GM21390 (cell line): ENCODE measurements around the gene SH3RF2.
"Not testable (repeated sequence)": the region's sequence is repeated elsewhere in the genome, so short reads cannot be mapped to it uniquely, and the experiment has no call there.

Experiments used
- ATAC-seq: cut with Tn5 transposase; IDR thresholded peaks from one replicate; pipeline ENCODE4 v1.9.1; 2021; ENCODE audit not compliant: unreplicated experiment

Gene SH3RF2

DNA sequence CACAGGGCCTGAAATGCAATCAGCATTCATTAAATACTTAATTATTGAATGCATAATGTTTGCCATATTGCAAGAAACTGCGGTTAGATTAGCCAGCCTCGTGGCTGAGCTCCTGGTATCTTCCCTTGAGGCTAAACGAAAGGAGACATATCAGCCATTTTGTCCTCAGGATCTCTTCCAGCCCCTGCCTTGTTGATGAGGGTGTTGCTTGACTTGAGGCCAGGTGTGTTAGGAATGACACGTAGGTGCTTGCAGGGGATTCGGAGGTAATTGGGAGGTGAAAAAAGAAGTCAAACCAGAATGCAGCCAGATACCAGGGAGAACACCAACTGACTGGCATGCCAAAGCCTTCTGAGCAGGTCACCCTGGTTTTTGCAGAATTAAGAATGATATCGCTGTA, 12.5 kb downstream of the SH3RF2 start:
- ATAC-seq = no peak

DNA sequence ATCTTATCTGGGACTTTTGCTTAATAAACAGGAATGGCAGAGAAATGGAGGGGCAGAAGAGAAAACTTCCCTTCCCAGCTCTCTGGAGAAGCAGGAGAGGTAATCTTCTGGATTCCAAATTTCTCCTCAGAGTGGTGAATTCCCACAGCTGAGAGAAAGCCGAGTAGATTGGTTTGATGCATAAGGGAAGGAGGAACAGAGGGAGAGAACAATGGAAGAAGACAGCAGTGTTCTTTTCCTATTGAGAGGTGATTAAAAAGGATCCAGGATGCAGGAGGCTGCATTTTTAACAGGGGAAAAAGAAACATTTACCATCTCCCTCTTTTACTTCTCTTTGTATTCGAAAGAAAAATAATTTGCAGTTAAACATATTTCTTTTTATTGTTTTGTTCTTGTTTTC, 13.1 kb downstream of the SH3RF2 start:
- no peak for ATAC-seq

DNA sequence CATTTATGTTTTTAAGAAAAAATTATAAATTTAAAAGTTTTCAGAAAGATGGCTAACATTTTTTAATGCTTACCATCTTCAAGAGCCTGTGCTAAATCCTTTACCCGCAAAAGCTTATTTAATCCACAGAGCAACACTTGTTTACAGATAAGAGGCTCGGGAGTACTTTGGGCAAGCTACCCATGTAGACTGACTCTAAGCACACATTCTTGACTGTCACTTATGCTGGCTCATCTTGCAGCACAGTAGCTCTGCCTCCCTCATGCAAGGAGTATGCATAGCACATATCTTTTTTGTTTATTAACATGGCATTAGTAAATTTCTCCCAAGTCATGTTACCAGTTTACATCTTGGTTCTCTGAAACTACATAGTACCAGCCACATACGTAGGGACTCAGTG, 14.7 kb downstream of the SH3RF2 start:
- no peak for ATAC-seq

DNA sequence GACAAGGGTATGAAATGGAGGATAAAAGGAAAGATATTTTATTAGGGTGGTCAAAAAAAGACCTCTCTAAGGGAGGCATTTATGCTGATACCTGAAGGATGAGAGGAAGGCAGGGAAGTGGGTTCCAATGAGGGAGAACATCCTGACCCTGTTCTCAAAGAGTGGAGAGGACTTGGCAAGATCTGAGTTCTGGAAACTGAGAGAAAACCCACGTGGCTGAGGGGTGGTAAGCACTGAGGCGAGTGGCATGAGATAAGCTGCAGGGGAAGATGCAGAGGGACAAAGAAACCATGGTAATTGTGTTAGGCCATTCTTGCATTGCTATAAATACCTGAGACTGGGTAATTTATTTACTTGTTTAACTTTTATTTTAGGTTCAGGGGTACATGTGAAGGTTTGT, 16.8 kb downstream of the SH3RF2 start:
- ATAC-seq = no peak

DNA sequence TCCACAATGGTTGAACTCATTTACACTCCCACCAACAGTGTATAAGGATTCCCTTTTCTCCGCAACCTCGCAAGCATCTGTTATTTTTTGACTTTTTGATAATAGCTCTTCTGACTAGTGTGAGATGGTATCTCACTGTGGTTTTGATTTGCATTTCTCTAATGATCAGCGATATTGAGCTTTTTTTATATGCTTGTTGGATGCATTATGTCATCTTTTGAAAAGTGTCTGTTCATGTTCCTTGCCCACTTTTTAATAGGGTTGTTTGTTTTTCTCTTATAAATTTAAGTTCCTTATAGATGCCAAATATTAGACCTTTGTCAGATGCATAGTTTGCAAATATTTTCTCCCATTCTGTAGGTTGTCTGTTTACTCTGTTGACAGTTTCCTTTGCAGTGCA, 17.8 kb downstream of the SH3RF2 start:
- ATAC-seq = not testable (repeated sequence)

DNA sequence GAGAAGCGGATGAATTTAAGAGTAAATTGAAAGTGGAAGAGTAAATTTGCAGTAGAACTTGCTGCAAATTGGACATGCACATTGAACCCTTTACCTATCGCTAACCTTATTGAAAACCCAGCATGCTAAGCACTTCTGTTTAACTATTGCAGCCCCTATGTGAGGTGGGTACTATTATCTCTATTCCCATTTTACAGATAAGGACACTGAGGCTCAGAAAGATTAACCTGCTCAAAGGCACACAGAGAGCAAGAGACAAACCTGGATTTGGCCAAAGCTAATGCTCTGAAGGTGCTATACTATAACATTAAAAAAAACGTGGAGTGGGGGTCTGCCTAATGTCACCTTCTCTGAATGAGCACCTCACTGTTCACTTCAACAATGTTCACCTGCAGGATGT, 21.0 kb downstream of the SH3RF2 start:
- no peak for ATAC-seq

DNA sequence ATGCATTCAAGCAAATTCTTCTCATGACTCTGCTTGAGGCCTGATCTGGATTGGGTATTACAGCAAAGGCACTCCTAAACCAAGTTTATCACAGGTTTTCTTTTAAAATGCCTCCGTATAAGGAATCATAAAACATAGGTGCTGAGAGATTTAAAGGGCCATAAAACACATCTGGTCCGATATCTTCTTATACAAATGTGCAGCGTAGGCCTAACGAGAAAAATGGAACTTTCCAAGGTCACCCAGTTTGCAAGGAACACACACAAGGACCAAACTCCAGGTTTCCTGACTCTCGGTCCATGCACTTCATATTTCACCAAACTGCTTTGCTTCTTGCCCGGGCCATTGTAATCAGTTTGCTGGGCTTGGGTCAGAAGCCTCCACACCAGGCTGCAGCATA, 22.1 kb downstream of the SH3RF2 start:
- no peak for ATAC-seq

DNA sequence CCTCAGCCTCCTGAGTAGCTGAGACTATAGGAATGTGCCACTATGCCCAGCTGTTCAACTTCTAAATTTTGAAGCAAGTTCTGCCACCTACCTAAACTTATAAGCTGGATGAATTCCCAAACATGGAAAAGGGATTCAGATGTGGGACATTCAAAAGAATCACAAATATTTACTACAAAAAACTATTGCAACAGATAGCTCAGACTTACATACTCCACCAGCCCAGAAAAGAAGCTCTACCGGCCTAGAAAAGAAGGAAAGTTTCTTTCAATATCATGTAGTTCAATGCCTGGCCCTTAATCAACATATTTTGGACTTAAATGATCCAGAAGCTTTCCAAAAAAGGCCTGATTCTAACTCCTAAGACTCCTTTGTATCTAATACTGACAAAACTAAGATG, 23.8 kb downstream of the SH3RF2 start:
- no peak for ATAC-seq

DNA sequence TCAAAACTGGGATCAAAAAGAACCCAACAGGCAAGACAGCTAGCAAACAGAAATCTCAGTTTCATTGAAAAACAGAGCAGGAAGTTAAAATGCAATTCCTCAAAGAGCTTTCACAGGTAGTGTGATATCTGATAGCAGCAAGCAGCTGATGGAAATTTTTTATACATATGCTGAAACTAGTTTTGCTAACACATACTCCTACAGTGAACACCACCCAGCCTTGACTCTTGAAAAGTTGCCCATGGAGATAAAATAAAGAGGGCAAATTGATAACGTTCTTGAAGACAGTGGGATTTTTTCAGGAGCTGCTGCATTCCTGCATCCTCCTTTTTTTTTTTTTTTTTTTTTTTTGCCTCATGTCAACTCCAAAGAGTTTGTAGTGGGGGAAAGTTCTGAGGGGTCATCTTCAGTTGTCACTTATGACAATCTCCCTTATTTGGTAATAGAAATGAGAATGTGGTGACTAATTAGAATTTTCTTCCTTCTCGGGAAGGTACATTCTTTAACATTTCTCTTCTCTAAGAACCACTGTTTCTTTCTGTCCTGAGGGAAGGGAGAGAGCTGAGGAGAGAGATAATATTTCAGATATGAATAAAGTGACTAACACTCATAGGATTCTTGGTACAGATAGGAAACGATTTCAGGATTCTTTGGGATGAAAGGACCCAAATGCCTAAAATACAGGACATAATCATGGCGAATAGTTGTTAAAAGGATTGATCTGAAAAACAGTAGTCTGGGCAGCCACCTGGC, 24.6 kb downstream of the SH3RF2 start:
- ATAC-seq = no peak

DNA sequence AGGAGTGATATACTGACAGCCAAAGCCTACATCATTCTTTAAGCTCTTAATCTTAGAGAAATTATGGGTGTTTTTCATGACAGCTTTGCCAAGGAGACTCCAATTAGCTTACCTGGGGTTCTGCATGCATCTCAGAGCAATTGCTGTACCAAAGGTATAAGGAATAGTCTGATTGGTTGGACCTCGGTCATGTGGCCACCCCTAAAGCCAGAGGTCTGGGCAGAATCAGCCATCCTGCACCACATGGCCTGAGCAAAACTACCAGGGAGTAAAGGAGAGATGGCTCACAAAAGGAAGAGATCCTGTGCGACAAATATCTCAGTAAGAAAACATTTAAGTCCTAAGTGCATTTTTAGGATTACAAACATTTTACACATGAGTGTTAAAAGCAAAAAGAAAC, 25.6 kb downstream of the SH3RF2 start:
- no peak for ATAC-seq

DNA sequence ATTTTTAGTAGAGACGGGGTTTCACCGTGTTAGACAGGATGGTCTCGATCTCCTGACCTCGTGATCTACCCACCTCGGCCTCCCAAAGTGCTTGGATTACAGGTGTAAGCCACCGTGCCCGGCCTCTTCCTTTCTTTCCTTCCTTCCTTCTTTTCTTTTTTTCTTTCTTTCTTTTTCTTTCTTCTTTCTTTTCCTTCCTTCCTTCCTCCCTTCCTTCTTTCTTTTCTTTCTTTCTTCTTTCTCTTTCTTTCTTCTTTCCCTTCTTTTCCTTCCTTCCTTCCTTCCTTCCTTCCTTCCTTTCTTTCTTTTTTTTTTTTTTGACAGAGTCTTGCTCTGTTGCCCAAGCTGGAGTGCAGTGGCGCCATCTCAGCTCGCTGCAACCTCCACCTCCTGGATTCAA, 27.6 kb downstream of the SH3RF2 start:
- ATAC-seq = not testable (repeated sequence)

DNA sequence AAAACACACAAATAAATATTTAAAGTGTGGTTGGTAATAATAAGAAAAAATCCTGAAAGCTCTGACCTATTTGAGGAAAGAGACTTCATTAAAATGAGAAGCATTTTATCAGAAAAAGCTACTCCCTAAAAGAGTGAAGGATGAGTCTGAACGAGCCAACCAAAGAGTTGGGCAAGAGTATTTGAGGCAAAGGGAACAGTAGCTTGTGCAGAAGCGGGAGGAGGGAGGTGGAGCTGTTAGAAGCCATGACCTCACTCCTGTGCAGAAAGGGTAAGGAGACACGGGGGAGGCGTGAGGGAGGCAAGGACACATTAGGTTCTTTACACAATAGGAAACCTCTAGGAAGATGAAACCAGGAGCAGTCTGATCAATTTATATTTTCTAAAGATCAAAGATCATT, 29.4 kb downstream of the SH3RF2 start:
- no peak for ATAC-seq

DNA sequence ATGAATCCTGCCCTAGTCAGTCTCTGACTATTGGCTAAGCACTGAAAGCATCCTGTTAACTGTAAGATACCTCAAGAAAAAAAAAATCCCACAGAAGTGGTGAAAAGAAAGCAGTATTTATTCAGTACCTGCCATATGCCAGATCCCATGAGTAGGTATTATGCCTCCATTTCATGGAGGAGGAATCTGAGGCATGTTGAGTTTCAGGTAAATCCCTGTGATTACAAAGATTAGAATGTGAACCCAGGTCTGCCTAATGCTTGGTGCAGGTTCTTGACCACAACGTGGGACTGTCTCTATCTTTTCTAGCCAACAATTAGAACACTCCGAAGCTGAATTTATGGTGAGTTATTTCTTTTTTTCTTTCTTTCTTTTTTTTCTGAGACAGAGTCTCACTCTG, 30.9 kb downstream of the SH3RF2 start:
- ATAC-seq = no peak

DNA sequence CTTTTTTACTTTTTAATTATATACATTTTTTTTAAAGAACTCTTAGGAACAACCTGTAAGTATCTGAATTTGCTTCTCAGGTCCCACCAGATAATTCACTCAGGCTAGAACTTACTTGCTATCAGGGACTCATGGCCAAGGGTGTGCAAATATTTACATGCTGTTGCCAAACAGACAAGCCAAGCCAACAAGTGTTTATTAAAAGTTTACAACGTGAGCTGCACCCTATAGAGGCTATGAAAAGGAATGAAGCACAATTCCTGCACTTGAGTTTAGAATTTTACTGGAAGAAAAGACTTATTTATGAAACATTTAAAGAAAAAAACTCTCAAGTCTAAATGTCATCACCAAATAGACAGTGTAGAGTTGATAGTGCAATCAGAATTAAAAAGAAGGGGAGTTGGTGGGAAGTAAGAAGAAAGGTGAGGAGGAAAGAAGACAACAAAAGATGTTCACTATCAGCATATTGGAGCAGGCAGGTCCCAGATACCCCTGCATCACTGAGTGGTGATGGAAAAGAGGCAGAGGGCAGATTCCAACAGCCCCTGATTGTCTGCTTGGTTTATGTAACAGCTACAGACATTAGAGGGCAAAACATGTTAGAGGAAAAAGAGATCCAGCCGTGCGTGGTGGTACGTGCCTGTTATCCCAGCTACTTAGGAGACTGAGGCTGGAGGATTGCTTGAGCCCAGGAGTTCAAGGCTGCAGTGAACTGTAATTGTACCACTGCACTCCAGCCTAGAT, 32.8 kb downstream of the SH3RF2 start:
- ATAC-seq = no peak

DNA sequence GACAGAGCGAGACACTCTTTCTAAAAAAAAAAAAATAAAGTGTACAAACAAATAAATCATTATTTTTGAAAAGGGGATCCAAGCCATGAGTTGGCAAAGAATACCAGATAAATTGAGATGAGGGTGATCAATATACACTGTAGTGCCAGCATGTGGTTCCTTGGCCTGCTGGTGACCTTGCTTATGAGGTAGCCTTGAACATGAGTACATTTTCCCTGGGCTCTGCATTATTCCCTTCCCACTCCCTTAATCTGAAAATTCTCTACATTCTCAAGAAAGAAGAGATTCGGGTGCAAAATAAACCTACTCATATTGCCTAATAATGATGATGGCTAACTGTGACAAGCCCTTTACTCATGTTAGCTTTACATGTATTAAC, 33.3 kb downstream of the SH3RF2 start:
- no peak for ATAC-seq

DNA sequence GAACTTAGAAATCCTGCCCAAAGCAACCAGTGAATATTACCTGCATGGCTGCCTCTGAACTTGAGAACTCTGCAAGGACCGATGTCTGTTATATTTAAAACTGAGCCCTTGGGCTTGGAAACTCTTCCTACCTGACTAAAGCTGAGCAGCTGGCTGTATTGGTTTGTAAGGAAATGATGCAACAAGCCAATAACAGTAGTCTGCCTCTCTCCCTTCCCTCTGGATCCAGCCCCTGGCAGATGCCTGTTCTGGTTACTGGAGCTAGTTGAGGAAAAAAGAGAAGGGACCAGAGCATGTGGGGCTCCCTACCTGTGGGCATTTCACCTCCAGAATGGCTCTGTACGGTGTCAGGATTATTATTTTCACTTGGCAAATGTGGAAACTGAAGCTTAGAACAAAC, 34.7 kb downstream of the SH3RF2 start:
- no peak for ATAC-seq

DNA sequence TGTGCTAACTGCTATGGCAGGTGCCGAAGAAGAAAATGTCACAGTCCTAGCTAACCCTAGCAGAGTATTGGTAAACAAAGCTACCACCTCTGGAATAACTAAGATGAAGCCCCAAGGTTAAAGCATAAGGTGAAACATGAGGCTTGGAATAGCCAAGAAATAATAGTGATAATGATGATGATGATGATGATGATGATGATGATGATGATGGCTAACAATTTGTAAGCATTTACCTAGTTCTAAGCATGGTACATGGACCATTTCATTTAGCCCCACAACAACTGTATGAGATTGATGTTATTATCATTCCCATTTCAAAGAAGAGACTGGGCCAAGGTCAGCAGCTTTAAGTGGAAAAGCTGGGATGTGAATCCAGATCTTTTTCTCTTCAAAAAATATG, 35.3 kb downstream of the SH3RF2 start:
- no peak for ATAC-seq

DNA sequence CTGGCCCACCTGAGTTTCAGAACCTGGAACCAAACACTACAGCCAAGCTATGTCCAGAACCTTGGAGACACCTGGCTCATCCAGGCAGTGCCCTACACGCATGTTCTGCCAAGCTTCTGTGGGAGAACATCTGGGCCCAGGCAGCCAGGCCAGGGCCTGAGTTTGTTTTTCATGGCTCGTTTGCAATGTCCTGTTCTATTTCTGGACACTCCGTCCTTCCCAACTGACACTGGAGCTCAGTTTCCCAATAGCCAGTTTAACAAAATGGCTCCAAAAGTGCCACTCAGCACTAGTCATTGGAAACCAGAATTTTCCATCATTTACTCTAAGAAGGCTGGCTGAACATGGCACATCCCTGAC, 38.6 kb downstream of the SH3RF2 start:
- no peak for ATAC-seq

DNA sequence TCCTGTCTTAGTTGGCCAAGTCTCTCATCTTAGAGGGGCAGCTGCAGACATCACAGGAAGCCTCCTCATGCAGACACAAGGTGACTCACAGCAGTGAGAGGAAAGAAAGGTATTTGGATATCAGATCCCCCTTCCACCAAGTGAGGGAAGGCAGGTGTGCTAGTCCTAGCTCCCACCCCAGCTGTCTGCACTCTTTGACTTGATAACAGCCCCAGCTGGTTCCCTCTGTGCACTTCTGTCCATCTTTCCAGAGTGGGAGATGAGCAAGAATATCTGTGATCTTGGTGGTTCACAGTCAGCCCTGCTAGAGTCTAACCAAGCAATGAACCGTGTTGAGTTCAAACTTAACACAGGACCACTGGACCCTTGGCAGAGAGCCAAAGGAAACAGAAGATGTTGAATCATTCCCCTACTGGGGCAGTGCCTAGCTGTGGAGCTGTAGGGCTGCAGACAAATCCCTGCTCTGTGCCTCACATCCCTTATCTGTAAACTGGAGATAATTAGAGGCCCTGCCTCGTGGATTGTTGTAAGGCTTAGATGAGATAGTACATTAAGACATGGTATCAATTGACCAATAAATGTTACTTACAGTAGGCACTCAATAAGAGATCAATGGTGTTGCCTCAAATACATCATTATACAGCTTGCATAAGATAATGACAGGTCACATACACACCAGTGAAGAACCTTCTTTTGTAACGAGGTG, 39.1 kb downstream of the SH3RF2 start:
- no peak for ATAC-seq

DNA sequence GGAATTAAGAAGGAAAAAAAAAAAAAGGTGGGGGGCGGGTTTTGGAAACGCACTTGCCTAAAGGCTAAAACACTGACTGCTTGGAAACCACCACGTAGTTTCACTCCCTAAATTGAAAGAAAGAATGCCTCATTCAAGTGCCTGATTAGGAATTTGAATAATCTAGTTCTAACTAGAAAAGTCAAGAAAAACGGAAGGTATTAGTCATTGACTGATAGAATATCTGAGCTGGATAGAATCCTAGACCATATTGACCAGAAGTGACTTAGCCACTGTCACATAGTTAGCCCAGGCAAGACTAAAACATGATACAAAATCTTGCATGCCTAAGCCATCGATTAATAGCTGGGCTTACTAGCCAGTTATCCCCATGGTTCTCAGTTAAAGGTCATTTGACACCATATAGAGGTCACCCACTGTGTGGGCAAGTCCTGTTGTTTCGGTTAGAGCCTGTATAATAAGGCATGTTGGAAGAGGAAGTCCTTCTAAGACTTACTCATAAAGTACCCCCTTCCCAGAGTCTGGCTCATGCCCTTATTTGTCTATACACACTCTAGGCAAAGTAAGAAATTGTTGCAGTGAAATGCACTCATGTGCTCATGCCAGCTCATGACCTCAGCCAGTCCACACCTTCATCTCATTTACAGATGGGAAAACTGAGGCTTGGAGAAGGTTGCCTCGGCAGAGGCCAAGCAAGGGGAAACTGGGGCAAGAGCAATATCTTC, 40.2 kb downstream of the SH3RF2 start:
- peak; percentile 62 for ATAC-seq

DNA sequence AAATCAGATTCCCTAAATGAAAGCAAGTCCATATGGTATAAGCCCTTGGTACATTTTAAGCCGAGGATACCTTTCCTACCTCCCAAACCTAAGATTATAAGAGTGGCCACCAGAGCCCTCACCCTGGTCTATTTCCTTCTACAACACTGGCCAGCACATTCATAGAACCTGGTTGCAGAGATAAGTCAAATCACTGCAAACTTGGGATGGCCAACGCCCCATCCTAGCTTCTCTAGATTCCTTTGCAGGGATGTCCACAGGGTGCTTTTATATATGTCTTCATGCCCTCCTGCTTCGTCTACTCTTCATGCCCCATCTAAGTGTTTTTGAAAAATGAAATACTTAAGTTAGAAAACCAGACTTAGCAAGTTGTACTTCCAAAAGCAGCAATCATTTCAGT, 41.8 kb downstream of the SH3RF2 start:
- no peak for ATAC-seq

DNA sequence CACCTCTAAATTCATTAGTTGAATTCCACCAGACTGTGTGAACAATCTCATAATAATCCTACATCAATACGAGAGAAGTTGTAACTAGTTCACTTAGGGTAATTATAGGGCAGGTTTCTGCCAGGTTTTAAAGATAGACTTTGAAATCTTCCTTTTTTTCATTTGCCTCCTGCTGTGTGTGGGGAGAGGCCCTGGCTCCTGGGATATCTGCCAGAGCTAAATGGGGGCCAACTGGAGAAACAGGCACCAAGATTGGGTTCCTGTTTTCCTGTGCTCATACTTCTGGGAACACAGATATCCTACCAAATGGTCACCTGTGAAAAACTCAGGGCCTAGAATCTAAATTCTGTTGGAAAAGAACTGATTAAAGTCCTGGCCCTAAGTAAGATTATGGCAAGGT, 42.3 kb downstream of the SH3RF2 start:
- no peak for ATAC-seq
